Ectodermal cell (in vitro differentiated cells): Measurements from ENCODE around the gene CISTR. TPM values are rescaled to one million over a fixed set of nuclear protein-coding genes. Genes with fewer than 3 reads are reported as not detected.

ENCODE experiments used
- H3K27ac ChIP-seq: 2 replicates; pipeline ENCODE4 v1.7.0; 2013; ENCODE audit warnings: mild to moderate bottlenecking, low read depth, low read length; ENCODE audit not compliant: insufficient read depth, poor library complexity, severe bottlenecking
- H3K27me3 ChIP-seq: 2 replicates; pipeline ENCODE4 v1.7.0; 2013; ENCODE audit warnings: mild to moderate bottlenecking, low read length; ENCODE audit not compliant: insufficient read depth, control insufficient read depth, poor library complexity, severe bottlenecking
- H3K36me3 ChIP-seq: one replicate; pipeline ENCODE4 v1.7.0; 2013; ENCODE audit warnings: low read length; ENCODE audit not compliant: control insufficient read depth, insufficient read depth
- H3K4me1 ChIP-seq: one replicate; pipeline ENCODE4 v1.7.0; 2013; ENCODE audit warnings: low read length; ENCODE audit not compliant: control insufficient read depth, insufficient read depth
- H3K4me3 ChIP-seq: 2 replicates; pipeline ENCODE4 v1.7.0; 2013; ENCODE audit warnings: low read depth, low read length, control low read depth; ENCODE audit not compliant: insufficient read depth
- H3K9me3 ChIP-seq: 2 replicates; pipeline ENCODE4 v1.7.0; 2013; ENCODE audit warnings: mild to moderate bottlenecking, low read length, moderate library complexity; ENCODE audit not compliant: control insufficient read depth
- WGBS, 2 experiments: methylation state at CpG; one replicate each; pipeline ENCODE4 v1.1.7; 2013; ENCODE audit warnings: missing lambda C conversion rate in 2 of 2; 5-methylcytosine and 5-hydroxymethylcytosine counted together
- polyA plus RNA-seq, 4 experiments: library from polyadenylated mRNA; stranded (reverse); fragments of 50-300 nt; gene quantifications; one replicate each; pipeline ENCODE4 v1.2.3, GENCODE V29; 2013

CISTR gene
- not detected for polyA plus RNA-seq (2013, experiment 1 of 4)
- not detected for polyA plus RNA-seq (2013, experiment 2 of 4)
- not detected for polyA plus RNA-seq (2013, experiment 3 of 4)
- polyA plus RNA-seq (2013, experiment 4 of 4): not detected

DNA sequence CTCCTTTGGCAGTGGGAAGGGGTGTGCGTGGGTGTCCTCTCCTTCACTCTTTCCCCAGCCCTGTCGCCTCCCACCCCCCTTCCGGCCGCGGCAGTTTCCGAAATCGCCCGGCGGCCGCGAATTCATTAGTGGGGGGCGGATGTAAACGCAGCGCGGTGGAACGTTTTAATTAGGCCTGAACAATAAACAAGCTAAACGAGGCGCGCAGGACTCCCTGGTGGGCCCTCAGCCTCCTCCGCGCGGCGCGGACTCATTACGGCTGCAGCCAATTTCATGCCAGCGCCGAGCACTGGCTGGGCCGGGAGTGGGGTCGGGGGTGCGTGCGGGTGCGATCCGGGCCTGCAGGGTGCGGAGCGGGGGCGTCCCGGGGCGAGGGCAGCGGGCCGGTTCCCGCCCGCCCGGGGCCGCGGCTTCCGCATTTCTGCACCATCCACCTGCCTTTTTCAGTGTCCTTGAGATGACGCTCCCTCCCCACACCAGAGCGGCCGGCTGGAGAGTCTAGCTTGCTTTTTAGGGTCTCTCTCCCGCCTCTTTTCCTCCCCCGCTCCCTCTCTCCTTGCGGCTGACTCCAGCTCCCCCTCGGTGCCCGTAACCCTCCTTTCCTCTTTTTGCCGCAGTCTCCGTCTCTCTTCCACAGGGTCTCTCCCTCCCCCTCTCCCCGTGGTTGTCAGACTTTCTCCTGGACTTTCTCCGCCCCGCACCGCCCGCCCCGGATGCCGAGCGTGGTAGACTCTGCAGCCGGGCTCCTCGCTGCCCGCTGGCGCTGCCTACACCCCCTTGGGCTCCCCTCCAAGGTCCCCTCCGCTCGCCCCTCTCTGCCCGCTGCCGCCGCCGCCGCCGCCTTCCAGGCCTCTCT is at the start of gene CISTR:
CISTR (minus strand) TSS at position 644 of the 856 bp plus-strand sequence.
- H3K27me3 ChIP-seq: peaks cover 94% of the 10 kb centered on the region
- 0% methylated on average over 76 of the region's 76 CpGs for WGBS, 2 experiments
- H3K4me1 ChIP-seq: peaks cover 31% of the 10 kb centered on the region
- no peaks in the 10 kb centered on the region for H3K36me3 ChIP-seq
- peak within 1 kb of the TSS; percentile 42 for H3K4me3 ChIP-seq
- no peak within 1 kb of the TSS for H3K27ac ChIP-seq
- no peaks in the 10 kb centered on the region for H3K9me3 ChIP-seq

DNA sequence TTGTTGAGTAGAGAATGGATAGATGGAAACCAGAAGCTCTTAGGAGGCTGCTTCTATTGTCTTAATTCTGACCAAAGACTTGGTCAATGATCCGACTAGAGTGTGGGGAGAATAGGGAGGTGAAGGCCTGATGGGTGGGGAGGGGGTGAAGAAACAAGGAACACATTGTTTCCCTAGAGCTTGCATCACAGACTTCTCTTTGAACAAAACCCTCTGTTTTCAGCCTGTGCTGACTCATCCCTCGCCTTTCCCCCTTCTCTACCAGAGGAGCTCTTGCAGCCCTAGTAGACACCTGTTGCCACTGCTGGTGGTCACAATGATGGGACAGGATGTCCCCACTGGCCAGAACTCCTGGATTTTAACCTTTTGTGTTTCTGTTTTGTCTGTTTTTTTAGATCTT is 46.8 kb upstream of the CISTR start:
- H3K27me3 ChIP-seq: peaks cover 71% of the 10 kb centered on the region

DNA sequence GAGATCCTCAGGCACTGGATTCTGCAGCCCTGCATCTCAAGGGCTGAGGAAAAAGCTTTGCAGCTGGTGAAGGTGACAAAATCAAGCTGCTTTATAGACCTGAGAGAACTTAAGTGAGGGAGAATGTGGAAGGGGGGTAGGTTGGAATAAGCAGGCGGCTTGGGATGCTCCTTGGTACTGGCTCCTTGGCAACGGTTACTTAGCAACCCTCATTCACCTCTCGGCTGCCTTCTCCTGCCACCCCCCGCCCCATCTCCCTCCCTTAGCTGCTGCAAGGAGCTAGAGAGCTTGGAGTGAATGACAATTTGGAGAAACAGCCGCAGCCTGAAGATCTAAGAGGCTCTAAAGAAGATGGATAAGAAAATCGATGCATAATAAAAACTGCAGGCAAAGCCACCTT is 44.1 kb upstream of the CISTR start:
- H3K4me1 ChIP-seq: no peaks in the 10 kb centered on the region
- H3K4me3 ChIP-seq: no peak overlapping the region
- whole genome bisulfite sequencing, 2 experiments: 61 to 76% methylated on average over 6 of the region's 6 CpGs
- H3K27me3 ChIP-seq: peaks cover 70% of the 10 kb centered on the region
- H3K36me3 ChIP-seq: no peaks in the 10 kb centered on the region
- no peaks in the 10 kb centered on the region for H3K9me3 ChIP-seq
- no peak overlapping the region for H3K27ac ChIP-seq

More for the DNA sequence above, 46.8 kb upstream of the CISTR start:
- Histone ChIP-seq H3K27ac (no peak overlapping the region), H3K9me3 (no peaks in the 10 kb centered on the region), H3K4me1 (no peaks in the 10 kb centered on the region), H3K4me3 (no peak overlapping the region), H3K36me3 (no peaks in the 10 kb centered on the region)
- WGBS, 2 experiments: 66 to 76% methylated on average over 2 of the region's 2 CpGs

DNA sequence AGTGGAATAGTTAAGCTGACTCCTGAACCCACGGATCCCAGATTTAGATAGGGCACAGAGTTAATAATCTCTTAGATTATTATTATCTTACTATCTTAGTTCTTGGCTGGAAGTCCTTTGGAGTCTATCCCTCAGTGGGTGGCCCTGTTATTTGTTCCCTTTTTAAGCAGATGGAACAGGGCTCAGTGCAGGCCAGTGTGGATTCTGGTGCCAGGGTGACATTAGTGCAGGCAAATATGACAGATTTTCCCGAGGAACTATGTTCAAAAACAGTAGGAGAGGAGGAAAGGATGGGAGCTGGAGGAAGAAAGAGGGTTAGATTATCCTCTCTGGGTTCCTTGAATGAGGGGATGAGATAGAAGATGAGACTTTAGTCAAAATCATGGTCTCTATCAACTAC is 41.4 kb upstream of the CISTR start:
- Histone ChIP-seq H3K27me3 (peaks cover 55% of the 10 kb centered on the region), H3K27ac (no peak overlapping the region), H3K4me3 (no peak overlapping the region), H3K36me3 (no peaks in the 10 kb centered on the region), H3K4me1 (no peaks in the 10 kb centered on the region), H3K9me3 (no peaks in the 10 kb centered on the region)
- WGBS, 2 experiments: 85 to 88% methylated on average over 1 to 2 of the region's 2 CpGs

DNA sequence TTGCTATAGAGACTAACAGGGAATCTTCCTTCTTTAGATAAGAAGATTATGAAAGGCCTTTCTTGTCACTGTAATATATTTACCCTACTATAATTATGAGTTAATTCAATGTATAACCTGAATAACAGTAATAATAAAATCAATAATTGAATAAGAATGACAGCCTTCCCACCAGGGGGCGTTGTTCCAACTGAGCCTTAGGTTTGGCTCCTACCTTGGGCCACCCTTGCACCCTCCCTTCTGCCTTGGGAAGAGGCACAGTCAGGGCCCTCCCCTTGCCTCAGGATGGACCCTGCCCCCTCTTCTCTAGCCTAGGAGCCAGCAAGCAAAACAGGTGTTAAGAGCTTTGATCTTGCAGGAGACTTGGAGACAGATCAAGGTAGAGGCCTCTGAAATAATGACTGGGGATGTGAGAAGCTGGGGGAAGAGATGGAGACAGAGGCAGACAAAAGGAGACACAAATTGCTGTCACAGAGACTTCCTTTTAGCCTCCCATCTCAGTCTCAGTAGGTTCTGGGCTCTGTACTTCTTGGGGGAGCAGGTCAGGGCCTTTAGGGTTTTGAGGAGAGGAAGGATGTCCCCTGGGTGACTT is 40.1 kb upstream of the CISTR start:
- H3K27ac ChIP-seq: no peak overlapping the region
- H3K36me3 ChIP-seq: no peaks in the 10 kb centered on the region
- H3K27me3 ChIP-seq: peaks cover 47% of the 10 kb centered on the region
- no peak overlapping the region for H3K4me3 ChIP-seq
- H3K4me1 ChIP-seq: no peaks in the 10 kb centered on the region
- 5 to 13% methylated on average over 1 of the region's 1 CpG for WGBS, 2 experiments
- H3K9me3 ChIP-seq: no peaks in the 10 kb centered on the region

DNA sequence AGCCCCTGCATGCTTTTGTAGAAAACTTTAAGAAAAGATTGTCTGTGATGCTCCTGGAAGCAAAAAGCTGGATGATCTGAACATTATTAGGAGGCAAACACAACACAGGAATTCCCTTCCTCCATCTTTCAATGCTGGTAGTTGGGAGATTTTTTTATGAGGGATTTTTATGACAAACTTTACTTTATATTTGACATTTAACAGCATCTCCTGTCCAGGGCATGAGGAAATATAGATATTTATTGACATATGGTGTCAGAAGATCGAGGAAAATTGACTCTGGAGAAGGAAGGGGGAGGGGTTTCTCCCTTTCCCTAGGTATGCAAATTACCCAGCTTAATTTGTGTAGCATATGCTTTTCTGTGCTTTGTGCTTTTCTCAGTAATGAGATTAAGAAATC is 37.8 kb upstream of the CISTR start:
- Histone ChIP-seq H3K27ac (no peak overlapping the region), H3K36me3 (no peaks in the 10 kb centered on the region), H3K4me3 (no peak overlapping the region), H3K27me3 (peaks cover 33% of the 10 kb centered on the region), H3K4me1 (no peaks in the 10 kb centered on the region), H3K9me3 (no peaks in the 10 kb centered on the region)
- 70 to 71% methylated on average over 1 of the region's 1 CpG for WGBS, 2 experiments

DNA sequence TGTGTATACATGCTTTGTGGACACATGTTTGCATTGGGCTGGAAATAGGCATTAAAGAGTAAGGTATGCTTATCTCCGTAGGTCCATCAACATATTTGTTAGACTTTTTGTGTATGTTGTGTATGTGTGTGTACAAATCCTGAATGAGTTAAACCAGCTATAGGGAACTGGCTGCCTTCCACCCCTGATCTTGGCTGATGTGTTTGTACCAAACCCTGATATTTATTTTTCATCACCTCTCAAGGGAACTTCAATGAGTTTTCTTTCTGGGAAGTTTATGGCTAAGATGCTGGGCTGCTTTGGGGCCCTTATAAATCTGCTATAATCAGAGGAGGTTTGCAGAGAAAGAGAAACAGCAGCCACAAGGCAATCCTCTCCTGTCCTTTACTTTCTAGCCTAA is 37.1 kb upstream of the CISTR start:
- Histone ChIP-seq H3K4me3 (no peak overlapping the region), H3K4me1 (no peaks in the 10 kb centered on the region), H3K9me3 (no peaks in the 10 kb centered on the region), H3K27ac (no peak overlapping the region), H3K27me3 (peaks cover 26% of the 10 kb centered on the region), H3K36me3 (no peaks in the 10 kb centered on the region)
- WGBS, 2 experiments: 88 to 93% methylated on average over 1 of the region's 1 CpG

DNA sequence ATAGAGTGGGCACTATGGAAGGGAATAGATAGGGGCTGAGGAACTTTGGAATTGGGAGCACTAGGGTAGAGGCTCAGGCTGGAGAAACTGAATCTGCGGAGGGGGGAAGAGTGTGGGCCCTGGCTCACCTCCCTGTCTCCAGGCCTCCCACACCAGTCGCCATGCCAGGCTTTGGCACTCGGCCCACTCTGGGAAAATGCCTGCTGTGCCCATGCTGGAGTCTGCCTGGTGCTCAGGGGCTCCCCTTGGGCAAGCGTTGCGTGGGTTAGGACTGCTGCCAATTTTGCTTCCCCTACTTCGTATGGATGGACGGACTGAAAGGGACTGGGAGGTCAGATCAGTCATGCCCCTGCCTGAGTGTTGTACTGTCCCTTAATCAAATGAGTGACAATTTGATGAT is 34.6 kb upstream of the CISTR start:
- no peaks in the 10 kb centered on the region for H3K4me1 ChIP-seq
- 91 to 94% methylated on average over 7 of the region's 7 CpGs for WGBS, 2 experiments
- no peak overlapping the region for H3K4me3 ChIP-seq
- peaks cover 12% of the 10 kb centered on the region for H3K27me3 ChIP-seq
- no peaks in the 10 kb centered on the region for H3K9me3 ChIP-seq
- H3K27ac ChIP-seq: no peak overlapping the region
- H3K36me3 ChIP-seq: no peaks in the 10 kb centered on the region

DNA sequence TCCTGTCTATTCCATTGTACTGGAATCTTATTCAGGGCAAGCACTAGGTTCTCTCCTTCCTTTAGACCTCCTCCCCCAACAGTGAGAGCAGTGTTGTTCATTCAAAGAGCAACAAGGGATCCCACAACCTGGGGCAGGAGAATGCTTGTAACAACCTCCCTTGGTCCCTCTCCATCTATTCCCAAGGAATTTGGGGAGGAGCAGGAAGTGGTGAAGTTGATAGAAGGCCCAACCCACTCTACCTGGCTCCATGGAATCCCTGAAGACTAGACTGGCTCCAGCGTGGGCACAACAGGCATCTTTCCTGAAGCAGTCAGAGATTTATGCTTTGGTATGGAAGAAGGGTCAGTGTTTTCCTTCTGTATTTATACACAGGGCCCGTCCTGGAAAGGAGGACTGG is 33.4 kb upstream of the CISTR start:
- peaks cover 22% of the 10 kb centered on the region for H3K27me3 ChIP-seq
- WGBS, 2 experiments: 80 to 83% methylated on average over 2 of the region's 2 CpGs
- no peaks in the 10 kb centered on the region for H3K9me3 ChIP-seq

DNA sequence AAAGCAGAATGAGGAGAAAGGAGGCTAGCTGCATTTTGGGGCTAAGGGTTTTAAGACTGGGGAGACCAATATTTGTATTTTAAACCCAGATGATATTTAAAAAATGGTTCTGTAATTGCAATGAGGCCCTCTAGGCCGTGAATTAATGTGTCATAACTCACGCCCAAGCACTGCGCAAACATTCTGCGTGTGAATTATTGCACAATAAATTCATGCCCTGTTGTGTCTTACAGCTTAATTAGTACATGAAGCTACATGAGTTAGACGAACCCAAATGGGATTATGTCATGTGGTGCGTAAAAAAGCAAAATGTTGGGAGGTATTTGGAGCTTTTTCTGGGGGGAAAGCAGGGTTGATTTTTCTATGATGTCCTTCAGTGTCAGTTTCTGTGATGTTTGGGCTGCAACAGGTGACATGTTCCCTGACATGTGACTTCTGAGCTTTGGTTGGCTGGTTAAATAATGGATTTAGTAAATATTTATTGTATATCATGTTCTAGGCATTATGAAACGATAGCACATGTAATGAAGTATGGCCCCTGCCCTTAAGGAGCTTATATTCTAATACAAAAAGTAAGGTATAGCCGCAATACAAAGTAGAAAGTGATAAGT is 30.4 kb upstream of the CISTR start:
- no peaks in the 10 kb centered on the region for H3K9me3 ChIP-seq
- no peak overlapping the region for H3K4me3 ChIP-seq
- no peaks in the 10 kb centered on the region for H3K36me3 ChIP-seq
- H3K27ac ChIP-seq: no peak overlapping the region
- no peaks in the 10 kb centered on the region for H3K4me1 ChIP-seq
- 92% methylated on average over 8 of the region's 8 CpGs for whole genome bisulfite sequencing, 2 experiments
- H3K27me3 ChIP-seq: peaks cover 28% of the 10 kb centered on the region

More for the DNA sequence above, 33.4 kb upstream of the CISTR start:
- Histone ChIP-seq H3K36me3 (no peaks in the 10 kb centered on the region), H3K27ac (no peak overlapping the region), H3K4me3 (no peak overlapping the region), H3K4me1 (no peaks in the 10 kb centered on the region)
